ENCODE results near the gene PSD2.

DNA sequence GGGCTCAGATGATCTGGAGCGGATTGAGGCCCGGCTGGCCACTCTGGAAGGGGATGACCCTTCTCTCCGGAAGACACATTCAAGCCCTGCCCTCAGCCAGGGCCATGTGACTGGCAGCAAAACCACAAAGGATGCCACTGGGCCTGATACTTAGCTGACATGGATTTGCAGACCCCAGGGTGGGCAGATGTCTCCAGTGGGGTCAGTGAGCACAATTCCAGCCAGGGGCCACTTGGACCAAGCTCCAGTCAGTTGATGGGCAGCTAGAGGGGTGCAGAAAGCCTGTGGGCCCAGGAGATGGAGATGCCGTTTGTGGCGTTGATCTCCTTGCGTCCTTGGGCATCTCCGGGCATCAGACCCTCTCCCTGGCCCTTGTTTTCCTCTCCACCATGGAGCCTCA lies 46.7 kb downstream of the PSD2 start:
- no peak for TF ChIP-seq CTCF (IDR thresholded peaks at IDR 0.05)
- TF ChIP-seq, protein P1, sequence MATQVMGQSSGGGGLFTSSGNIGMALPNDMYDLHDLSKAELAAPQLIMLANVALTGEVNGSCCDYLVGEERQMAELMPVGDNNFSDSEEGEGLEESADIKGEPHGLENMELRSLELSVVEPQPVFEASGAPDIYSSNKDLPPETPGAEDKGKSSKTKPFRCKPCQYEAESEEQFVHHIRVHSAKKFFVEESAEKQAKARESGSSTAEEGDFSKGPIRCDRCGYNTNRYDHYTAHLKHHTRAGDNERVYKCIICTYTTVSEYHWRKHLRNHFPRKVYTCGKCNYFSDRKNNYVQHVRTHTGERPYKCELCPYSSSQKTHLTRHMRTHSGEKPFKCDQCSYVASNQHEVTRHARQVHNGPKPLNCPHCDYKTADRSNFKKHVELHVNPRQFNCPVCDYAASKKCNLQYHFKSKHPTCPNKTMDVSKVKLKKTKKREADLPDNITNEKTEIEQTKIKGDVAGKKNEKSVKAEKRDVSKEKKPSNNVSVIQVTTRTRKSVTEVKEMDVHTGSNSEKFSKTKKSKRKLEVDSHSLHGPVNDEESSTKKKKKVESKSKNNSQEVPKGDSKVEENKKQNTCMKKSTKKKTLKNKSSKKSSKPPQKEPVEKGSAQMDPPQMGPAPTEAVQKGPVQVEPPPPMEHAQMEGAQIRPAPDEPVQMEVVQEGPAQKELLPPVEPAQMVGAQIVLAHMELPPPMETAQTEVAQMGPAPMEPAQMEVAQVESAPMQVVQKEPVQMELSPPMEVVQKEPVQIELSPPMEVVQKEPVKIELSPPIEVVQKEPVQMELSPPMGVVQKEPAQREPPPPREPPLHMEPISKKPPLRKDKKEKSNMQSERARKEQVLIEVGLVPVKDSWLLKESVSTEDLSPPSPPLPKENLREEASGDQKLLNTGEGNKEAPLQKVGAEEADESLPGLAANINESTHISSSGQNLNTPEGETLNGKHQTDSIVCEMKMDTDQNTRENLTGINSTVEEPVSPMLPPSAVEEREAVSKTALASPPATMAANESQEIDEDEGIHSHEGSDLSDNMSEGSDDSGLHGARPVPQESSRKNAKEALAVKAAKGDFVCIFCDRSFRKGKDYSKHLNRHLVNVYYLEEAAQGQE (IDR thresholded peaks at IDR 0.05; ENCODE audit: insufficient read depth in 1 of 2, low read depth in 2 of 2, low read length in 1 of 2) = no peak
